Epidermal melanocyte (primary cell): ENCODE measurements around the gene IRF4.
"Not testable (repeated sequence)": the region's sequence is repeated elsewhere in the genome, so short reads cannot be mapped to it uniquely, and the experiment has no call there.

ENCODE experiments used
- DNase-seq: peaks from one replicate; pipeline ENCODE4 v3.0.0; 2011; ENCODE audit warnings: low spot score; ENCODE audit not compliant: insufficient read length

IRF4 gene

GRCh38 chr6:366389-367297 is 24.9 kb upstream of the IRF4 start:
- DNase-seq = no peak

GRCh38 chr6:367298-367794 is 24.2 kb upstream of the IRF4 start:
- DNase-seq = no peak

GRCh38 chr6:367891-368630 is 23.5 kb upstream of the IRF4 start:
- DNase-seq = no peak

- DNase-seq = no peak
These were observed 21.8 kb upstream of the IRF4 start for GRCh38 chr6:369559-370431.

GRCh38 chr6:370555-370954 is 21.0 kb upstream of the IRF4 start:
- no peak for DNase-seq

- not testable (repeated sequence) for DNase-seq
These were observed 19.7 kb upstream of the IRF4 start for GRCh38 chr6:371851-372250.

GRCh38 chr6:372336-372911 is 19.1 kb upstream of the IRF4 start:
- no peak for DNase-seq

- no peak for DNase-seq
These were observed 18.5 kb upstream of the IRF4 start for GRCh38 chr6:373031-373430.

GRCh38 chr6:373773-374724 is 17.5 kb upstream of the IRF4 start:
- no peak for DNase-seq

GRCh38 chr6:374956-375355 is 16.6 kb upstream of the IRF4 start:
- no peak for DNase-seq

GRCh38 chr6:376827-377640 is 14.5 kb upstream of the IRF4 start:
- DNase-seq = no peak

- DNase-seq = not testable (repeated sequence)
These were observed 13.9 kb upstream of the IRF4 start for GRCh38 chr6:377641-378020.

- no peak for DNase-seq
These were observed 13.2 kb upstream of the IRF4 start for GRCh38 chr6:378090-378957.

- no peak for DNase-seq
These were observed 12.6 kb upstream of the IRF4 start for GRCh38 chr6:378958-379409.

GRCh38 chr6:379410-380181 is 12.0 kb upstream of the IRF4 start:
- no peak for DNase-seq

- no peak for DNase-seq
These were observed 11.0 kb upstream of the IRF4 start for GRCh38 chr6:380234-381218.
